IPS-18c (cell line): ENCODE data around the gene ATXN7L1.
"Not testable (repeated sequence)": the region's sequence is repeated elsewhere in the genome, so short reads cannot be mapped to it uniquely, and the experiment has no call there.

Experiments used
- H3K4me3 ChIP-seq: 2 replicates; pipeline ENCODE4 v1.7.0; 2013; ENCODE audit warnings: low read depth, mild to moderate bottlenecking, low read length, moderate library complexity; ENCODE audit not compliant: insufficient read depth
- H3K9me3 ChIP-seq: one replicate; pipeline ENCODE4 v1.6.1; 2013; ENCODE audit warnings: mild to moderate bottlenecking, low read length, moderate library complexity; ENCODE audit not compliant: control insufficient read depth, insufficient read depth

The ATXN7L1 gene

DNA sequence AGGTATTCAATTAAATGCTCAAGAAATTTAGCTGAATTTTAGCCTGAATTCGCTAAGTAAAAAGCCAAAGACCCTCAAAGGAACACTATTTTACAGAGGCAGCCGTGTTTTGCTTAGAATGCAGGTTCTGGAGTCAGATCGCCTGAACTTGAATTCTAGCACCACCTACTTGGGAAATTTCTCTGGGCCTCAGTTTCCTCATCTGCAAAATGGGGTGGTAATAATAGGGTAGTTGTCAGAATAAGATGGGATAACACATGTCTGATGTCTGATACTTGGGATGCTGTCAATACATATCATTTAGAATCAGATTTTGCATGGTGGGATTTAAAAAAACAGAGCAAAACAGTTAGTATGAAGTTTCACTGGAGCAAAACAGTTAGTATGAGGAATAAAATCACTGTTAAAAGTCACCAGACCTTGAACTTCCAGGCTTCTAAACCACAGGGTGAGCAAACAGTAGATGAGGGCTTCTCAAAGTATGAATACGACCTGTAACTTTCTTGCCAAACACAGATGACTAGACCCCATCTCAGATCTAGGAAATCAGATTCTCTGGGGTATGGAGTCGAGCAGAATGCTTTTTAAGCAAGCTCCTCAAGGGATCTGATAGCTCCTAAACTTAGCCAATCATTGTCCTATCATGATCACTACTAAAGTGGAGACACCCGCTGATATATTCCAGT is 75.4 kb downstream of the ATXN7L1 start:
- Histone ChIP-seq H3K9me3 (no peaks in the 10 kb centered on the region), H3K4me3 (no peak overlapping the region)

DNA sequence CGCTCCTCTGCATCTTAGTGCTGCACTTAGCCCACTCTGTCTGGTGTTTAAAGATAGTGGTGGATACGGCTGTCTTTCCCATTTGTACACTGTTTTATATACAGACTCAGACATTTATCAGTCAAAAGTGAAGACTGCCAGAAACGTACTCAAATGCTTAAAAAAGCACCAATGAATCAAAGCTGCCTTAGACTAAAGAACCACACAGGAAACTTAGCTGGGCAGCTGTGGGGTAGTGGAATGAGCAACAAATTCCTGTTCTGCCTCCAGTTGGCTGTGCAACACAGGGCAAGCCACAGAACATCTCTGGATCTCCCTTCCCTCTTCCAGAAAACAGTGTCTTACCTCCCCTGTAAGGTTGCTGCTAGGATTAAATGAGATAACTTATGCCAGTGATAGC is 76.0 kb downstream of the ATXN7L1 start:
- Histone ChIP-seq H3K9me3 (no peaks in the 10 kb centered on the region), H3K4me3 (no peak overlapping the region)

DNA sequence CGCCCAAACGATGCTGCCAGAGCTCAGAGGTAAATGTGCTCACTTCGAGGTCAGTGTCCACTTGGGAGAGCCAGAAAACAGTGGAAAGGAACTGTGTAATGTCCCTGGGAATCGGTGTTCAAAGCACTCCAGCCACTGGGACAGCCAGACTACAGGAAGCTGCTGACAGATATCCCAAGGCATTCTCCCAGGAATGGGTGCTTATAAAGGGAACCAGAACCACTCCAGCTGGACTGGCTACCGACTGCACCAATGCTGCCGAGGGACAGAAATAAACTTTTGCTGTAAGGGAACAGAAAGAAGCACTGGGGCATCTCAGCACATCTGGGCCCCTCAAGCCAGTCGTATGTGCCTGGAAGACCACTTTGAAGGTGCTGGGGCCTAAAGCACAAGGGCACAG is 76.7 kb downstream of the ATXN7L1 start:
- no peak overlapping the region for H3K4me3 ChIP-seq
- no peaks in the 10 kb centered on the region for H3K9me3 ChIP-seq

DNA sequence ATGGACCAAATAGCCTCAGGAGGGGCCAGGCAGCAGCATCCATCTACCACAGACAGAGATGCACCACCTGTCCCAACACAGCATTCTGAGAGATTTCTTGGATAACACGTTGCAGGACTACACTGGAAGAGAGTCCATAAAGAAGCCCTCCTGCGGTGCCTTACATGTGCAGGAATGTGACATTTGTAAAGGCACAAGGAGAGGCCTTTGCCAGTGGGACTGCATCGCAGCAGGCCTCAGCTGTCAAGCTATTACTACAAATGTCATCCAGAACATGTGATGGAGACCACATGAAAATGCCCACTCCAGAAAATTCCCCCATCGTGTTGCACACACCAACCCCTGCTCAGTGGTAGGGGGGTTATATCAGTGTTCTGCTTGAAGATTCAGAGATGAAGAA is 77.4 kb downstream of the ATXN7L1 start:
- H3K9me3 ChIP-seq = no peaks in the 10 kb centered on the region
- H3K4me3 ChIP-seq = no peak overlapping the region

DNA sequence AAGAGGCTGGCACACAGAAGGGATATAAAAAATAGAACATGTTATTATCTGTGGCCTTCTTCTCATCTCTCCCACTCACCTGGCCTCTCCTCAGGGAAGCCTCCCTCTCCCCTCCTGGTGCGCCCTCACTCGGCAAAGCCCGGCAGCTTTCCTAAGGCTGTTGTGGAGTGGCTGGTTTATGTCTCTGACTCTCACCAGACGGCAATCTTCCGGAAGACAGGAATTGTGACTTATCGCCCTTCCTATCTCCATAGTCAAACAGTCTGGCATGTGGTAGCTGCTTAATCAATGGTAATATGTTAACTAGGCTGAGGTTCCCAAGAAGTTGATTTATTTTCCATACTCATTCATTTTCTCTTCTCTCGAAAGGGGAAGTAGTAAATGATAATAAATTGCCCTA is 78.7 kb downstream of the ATXN7L1 start:
- no peak overlapping the region for H3K4me3 ChIP-seq
- no peaks in the 10 kb centered on the region for H3K9me3 ChIP-seq

DNA sequence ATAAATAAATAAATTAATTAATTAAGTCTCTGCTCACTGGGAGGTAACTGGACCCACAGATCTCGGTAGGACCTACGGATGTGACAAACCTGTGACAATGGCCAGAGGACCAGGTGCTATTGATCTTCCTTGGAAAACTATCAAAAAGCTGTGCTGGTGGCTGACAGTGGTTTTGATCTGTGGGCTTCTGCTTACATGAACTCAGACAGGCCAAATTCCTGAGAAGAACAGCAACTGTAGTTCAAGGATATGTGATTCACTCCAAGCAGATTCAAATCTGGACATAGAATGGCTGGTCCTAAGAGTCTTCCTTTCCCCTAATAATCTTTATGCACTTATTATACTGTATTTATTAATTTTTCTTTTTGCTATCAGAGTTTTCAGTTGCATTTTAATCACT is 80.0 kb downstream of the ATXN7L1 start:
- H3K9me3 ChIP-seq = no peaks in the 10 kb centered on the region

DNA sequence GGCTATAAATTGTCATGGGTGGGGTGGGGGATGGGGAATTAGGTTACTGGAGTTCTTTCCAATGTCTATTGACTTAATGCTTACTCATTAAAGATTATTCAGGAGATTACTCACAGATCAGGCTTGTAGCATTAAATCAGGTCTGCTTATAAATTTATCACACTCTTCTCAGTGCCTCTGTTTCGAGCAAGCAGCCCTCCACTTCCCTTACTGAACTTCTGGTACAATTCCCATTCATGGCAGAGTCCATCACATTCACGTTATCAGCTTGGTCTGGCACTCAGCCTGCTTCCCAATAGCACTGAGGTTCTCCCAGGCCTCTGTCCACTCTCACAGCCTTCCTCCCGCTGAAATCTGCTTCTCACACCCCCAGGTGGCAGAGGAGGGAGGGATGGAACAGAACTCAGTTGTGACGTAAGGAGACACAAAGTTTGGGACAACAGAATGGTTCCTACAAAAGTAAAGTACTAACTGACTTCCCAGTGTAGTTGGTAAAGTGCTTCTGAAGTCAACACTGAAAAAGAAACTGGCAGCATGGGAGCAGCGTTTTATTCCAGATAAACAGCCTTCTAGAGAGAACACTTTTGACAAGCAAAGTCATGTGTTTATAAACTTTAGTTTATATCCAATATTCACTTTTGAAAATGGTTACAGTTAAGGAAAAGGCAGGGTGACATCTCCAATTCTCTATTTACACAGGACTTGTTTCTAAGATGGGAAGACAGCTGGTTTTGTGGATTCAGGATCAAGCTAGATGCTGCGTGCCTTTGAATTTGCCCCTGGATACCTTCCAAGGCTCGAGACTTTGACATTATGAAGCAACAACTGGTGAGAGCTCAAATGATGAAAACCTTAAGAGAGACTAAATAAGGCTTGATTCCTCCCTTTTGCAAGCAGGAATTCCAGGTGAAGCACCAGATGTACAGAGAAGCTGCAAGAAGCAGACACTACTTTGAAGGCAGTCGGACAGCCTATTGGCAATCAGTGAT is 81.4 kb downstream of the ATXN7L1 start:
- Histone ChIP-seq H3K9me3 (no peaks in the 10 kb centered on the region), H3K4me3 (no peak overlapping the region)

More for the DNA sequence above, 80.0 kb downstream of the ATXN7L1 start:
- no peak overlapping the region for H3K4me3 ChIP-seq

DNA sequence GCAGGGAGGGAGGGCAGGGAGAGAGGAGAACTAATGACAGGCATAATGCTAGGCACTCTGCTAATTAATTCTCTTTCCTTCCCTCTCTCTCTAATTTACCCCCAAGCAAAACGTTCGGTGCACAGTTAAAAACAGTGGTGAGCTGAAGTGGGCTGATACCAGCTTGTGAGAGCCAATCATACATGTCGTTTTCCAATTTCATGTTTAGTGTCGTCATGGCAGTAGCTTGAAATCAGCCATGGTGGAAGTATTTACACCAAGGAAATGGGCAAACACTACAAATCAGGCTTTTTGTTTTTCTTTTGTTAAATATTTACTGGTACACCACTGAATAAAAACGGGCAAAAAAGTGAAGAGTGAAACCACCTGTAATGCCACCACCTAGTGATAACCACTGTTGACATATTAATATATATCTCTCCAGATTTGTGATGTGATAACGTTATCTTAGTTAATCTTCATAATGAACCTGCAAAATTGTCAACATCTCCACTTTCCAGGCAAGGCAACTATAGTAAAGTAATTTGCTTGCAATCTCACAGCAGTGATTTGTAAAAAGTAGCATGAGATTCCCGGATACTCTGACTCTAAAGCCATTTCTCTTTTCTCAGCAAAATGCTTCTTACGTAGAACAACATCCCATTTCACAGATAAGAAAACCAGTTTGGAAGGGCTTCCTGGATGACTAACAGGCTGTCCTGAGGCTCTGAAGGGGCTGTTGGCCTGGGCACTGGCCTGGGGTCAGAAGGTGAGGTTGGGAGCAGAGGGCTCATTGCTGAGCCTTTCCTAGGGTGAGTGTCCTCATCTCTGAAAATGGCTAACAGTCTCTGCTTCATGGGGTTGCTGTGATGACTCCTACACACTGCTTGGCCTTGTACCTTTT is 83.7 kb downstream of the ATXN7L1 start:
- no peaks in the 10 kb centered on the region for H3K9me3 ChIP-seq
- H3K4me3 ChIP-seq = no peak overlapping the region

DNA sequence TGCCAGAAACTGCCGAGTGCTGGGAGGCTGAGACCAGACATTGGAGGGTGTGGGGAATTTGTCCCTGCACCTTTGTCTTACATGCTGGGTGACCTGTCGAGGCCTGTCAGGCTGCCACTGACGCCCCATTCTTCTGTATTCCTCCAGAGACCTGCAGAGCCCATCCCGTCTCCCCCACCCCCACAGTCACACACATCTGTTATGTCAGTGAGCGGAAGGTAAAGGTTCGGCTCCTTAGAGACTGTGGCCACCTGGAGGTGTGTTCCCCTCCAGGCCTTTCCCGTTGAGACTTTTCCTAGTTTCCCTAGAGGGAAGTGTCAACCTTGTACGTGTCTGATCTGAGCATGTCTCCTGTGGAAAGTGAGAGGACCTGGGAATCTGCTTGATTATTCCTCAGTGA is 84.5 kb downstream of the ATXN7L1 start:
- H3K9me3 ChIP-seq = no peaks in the 10 kb centered on the region
- H3K4me3 ChIP-seq = no peak overlapping the region

DNA sequence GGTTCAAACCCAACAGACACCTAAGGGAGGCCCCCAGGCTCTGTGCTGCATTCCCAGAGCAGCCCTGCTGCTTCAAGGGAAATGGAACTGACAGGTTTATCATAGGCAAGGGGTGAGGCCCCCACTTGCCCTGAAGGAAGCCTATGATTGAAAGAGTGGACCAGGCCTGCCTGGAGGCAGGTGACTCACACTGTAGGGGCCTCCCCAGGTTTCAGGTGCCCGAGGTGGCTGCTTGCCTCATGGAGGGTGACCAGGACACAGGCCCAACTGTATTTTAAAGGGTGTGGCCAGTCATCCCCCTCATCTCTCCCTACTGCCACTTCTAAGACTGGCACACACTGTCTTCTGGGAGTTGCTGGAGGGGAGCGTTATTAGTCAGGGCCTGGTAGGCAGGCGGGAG is 85.4 kb downstream of the ATXN7L1 start:
- H3K4me3 ChIP-seq = no peak overlapping the region

DNA sequence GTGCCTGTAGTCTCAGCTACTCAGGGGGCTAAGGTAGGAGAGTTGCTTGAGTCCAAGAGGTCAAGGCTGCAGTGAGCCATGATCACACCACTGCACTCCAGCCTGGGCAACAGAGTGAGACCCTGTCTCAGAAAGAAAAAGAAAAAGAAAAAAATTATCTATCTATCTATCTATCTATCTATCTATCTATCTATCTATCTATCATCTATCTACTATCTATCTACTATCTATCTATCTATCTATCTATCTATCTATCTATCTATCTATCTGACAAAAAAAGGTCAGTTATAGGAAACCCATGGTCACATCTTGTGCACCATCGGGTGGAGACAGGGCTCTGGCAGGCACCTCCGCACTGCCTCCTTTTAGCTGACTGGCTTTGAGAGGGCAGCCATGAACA is 85.9 kb downstream of the ATXN7L1 start:
- H3K9me3 ChIP-seq = not testable (repeated sequence)

More for the DNA sequence above, 85.4 kb downstream of the ATXN7L1 start:
- no peaks in the 10 kb centered on the region for H3K9me3 ChIP-seq

DNA sequence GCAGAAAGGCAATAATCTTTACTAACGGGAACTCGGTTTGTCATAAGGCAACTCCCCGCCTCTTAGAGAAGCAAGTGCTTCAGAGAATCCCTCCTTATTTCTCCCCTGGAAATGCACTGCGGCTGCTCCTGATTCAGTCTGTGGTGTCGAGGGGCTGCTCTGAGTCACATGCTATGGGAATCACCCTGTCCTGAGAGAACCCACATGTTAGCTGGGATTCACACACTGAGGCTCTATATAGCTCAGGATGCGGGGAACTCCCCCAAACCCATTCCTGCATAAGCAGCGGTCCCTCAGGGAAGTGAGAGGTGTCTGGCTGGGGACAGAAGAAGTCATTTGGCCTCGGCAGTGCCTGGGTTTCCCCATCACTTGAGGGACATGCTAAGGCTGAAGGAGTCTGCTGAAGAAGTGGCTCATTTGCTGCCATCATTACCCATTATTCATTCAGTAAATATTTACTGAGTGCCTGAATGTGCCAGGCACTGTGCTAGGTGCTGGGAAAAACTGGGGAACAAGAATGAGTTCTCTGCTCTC is 87.5 kb downstream of the ATXN7L1 start:
- no peak overlapping the region for H3K4me3 ChIP-seq
- H3K9me3 ChIP-seq = no peaks in the 10 kb centered on the region

More for the DNA sequence above, 85.9 kb downstream of the ATXN7L1 start:
- not testable (repeated sequence) for H3K4me3 ChIP-seq

DNA sequence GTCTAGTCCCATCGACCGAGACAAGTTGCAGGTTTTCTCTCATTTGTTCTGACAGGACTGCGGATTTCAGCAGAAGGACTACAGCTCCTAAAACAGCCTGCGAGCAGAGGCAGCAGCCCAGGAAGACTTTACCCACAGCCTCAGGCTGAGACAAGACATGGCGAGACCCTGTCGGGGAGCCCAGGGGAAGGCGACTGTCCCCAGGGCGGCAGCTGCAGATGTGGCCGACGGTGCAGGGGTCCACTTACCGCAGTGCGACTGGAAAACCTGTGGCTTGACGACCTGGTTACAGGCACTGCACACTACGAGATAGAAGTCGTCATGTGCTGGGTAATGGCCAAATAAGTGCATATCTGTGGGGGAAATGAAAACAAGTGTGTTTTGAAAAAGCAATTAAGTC is 88.0 kb downstream of the ATXN7L1 start:
- no peaks in the 10 kb centered on the region for H3K9me3 ChIP-seq
- H3K4me3 ChIP-seq = no peak overlapping the region

DNA sequence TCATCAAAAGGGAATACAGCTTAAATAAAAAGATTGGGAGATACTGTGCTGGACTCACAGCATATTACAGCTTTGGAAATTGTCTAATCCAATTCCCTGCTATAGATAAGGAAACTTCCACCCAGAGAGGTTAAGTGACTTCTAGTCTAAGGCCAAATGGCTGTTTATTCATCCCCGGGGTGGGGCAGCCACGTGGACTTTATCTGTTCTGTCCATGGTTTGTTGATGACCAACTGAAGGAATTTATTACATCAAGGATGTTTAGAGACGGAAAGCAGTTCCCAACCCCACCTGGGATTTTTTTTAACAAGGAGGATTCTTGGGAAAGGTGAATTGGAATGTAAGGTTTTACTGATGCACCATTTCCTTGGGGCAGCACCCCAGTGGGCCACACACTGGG is 88.6 kb downstream of the ATXN7L1 start:
- H3K4me3 ChIP-seq = no peak overlapping the region
- no peaks in the 10 kb centered on the region for H3K9me3 ChIP-seq

DNA sequence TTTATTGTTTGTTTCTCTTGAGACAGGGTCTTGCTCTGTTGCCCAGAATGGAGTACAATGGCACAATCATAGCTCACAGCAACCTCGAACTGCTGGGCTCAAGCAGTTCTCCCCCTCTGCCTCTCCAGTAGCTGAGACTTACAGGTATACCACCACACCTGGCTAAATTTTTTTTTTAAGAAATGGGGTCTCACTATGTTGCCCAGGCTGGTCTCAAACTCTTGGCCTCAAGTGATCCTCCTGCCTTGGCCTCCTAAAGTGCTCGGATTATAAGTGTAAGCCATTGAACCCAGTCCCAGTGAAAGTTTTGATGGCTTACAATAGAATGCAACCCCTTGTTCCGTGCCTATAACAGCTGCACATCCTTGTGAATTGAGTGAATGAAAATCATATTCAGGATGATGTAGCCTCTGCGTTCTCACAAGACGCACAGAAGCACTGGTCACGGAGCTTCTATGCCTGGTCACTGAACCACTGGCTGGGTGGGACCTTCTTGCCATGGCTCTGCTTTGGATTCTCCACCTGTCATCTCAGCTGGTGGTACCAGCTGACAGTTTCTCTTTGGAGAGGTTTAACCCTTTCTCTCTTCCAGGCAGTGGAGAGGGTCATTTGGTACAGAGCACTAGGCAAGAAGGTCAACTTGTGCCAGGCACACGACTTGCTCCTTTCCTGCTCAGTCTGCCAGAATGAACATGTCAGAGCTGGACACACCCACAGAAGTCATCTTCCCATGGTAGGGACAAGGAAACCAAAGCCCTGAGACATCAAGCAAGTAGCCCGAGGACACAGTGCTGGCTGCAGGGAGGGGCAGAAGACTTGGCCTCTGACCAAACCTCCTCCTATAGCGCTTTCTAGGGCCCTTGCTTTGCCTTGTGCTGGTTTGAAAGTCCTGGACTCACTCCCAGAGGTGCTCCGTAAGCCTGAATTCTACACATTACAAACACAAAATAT is 89.6 kb downstream of the ATXN7L1 start:
- no peak overlapping the region for H3K4me3 ChIP-seq
- no peaks in the 10 kb centered on the region for H3K9me3 ChIP-seq

DNA sequence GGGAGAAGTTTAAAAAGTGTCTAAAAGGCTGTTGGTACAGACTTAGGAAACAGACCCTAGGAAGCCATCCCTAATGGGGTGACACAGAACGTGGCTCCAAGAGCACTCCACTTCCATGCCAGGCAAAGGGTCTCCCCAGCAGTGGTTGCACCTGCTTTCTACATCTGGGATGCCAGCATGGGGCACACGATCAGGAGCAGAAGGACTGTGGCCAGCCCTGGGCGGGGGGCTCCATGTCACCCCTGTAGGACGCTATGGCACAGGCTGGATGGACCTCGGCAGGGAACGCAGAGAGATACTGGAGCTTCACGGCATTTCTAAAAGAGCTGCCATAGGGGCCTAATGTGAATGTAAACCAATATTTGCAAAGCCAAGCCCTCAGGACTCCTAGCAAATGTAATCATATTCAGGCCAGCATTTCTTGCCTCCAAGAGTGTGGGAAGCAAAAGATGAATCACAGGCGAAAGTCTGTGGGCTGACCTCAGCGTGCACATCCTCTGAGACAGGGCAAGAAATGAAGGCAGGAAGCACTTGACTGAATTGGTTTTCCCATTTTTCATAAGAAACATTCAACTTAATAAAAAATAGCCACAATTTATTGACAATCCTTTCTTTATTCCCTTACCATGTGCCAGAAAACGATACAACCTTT is 93.9 kb downstream of the ATXN7L1 start:
- Histone ChIP-seq H3K4me3 (no peak overlapping the region), H3K9me3 (no peaks in the 10 kb centered on the region)
